HG03378 (cell line): ENCODE measurements around the gene HSCB.
"Not testable (repeated sequence)": the region's sequence is repeated elsewhere in the genome, so short reads cannot be mapped to it uniquely, and the experiment has no call there.

Experiments
- ATAC-seq: cut with Tn5 transposase; IDR thresholded peaks from one replicate; pipeline ENCODE4 v1.9.1; 2021; ENCODE audit warnings: mild to moderate bottlenecking, moderate library complexity; ENCODE audit not compliant: unreplicated experiment

HSCB gene

DNA sequence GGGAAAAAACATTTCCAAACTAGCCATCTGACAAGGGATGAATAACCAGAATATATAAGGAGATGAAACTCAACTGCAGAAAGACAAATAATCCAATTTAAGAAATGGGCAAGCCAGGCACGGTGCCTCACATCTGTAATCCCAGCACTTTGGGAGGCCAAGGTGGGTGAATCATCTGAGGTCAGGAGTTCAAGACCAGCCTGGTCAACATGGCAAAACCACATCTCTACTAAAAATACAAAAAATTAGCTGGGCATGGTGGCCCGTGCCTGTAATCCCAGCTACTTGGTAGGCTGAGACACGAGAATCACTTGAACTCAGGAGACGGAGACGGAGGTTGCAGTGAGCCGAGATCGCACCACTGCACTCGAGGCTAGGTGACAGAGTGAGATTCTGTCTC is 3.0 kb upstream of the HSCB start:
- ATAC-seq = not testable (repeated sequence)

DNA sequence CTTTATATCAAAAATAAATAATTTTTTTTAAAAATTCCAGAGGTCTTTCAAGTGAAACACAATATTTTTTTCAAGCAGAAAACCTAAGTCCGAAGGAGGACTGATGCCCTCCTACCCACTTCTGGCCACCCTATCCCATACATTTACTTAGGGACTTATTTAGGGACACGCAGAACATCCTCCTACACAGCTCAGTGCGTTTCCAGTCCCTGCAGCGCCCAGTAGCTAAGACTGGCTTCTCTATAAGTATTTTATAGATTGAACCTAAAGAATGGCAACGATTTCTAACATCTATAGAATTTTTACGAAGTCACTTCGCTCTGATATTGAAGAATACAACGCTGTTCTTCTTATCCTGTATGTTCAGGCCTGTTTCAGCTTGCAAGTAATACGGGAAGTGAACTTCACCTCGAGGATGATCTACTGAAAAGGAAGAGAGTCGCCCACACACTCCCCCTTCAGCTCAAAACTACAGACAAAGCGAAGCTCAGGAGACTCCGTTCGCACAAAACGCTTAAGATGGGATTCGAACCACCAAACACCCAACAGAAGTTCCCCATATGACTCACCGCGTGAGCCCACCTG is 547 bp upstream of the HSCB start:
- ATAC-seq = no peak

DNA sequence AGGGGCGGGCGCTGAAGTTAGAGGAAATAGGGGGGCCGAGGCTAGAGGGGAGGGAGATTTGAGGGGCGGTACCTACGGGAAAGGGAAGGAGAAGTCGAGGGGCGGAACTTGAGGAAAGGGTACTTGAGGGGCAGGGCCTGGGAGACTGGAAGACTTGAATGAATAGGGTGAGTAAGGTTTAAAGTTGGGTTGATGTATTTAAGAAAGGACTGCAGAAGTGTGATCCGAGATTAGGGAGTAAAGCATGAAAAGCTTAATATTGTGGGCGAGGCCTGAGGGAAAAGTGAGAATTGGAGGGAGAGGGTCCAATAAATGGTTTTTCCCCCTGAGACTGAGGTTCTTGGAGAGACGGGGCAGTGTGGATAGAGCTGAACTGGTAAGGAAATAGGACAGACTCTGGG is 723 bp downstream of the HSCB start:
- ATAC-seq = no peak

DNA sequence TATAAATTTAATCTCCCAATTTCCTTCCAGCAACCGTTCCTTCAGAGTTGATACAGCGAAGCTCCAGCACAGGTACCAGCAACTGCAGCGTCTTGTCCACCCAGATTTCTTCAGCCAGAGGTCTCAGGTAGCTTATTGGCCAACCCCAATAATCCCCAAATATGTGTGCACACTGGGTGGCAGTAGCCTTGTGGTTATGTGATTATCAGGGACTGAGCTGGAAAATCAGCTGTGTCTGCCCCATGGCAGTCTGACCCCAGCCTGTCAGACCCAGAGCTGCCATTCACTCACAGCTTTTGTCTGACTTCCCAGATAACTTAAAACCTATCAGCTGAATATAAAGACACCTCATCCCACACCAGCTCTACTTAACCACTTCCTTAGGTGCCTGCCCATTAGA is 2.0 kb downstream of the HSCB start:
- ATAC-seq = no peak

DNA sequence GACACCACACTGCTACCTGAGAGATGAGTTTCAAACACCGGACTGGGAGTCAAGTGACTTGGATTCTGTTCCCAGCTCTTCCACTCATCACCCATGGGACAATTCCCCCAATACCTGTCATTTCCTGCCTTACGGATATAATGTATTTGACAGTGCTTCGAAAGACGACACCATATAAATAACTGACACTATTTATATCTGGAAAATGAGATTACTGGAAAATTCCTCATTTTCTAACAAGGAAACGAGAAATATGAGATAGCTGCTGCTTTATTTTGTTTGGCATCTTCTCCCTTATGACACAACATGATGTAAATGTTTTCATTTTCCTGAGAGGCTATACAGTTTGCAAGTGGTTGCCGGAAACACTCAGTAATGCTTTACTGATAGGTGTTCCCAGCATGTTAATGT is 8.6 kb downstream of the HSCB start:
- ATAC-seq = no peak

DNA sequence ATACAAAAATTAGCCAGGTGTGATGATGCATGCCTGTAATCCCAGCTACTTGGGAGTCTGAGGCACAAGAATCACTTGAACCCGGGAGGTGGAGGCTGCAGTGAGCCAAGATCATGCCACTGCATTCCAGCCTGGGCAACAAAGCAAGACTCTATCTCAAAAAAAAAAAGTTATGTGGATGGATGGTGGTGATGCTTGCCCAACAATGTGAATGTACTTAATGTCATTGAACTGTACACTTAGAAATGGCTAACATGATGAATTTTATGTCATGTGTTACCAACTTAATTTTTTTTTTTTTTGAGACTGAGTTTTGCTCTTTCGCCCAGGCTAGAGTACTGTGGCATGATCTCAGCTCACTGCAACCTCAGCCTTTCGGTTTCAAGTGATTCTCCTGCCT is 12.7 kb downstream of the HSCB start:
- ATAC-seq = not testable (repeated sequence)

DNA sequence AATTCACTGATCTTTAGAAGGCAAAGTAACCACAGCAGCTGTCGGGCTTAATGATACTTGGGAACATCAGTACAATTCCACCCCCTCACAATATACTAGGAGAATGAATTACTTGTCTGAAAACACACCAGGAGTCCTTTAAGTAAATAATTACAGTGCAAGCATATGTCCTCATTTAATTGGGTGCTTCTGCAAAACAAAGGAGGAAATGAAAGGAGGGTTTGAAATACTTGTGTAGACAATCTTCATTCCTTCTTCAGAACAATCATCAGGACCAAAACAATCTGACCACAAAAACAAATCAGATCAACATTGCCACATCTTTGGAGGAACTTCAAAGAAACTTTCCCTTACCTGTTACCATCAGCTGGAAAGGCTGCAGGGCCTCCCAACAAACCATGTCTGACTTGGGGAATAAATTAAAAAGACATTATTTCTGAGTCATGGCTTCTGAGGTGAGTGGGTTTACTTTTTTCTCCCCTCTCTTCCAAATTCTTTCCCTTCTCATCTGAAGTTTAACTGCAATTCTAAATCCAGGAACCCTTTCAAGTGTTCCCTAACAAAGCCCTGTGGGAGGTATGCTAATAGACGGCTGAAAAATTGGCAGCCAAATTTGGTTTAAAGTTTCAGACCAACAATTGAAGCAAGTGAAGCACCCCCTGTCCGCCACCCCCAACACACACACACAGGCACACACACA is 18.2 kb downstream of the HSCB start:
- no peak for ATAC-seq

DNA sequence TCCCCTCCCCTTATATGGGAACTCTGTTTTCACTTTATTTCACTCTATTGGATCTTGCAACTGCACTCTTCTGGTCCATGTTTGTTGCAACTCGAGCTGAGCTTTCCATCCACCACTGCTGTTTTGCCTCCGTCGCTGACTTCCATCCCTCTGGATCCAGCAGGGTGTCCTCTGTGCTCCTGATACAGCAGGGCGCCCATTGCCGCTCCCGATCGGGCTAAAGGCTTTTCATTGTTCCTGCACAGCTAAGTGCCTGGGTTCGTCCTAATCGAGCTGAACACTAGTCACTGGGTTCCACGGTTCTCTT is 19.6 kb downstream of the HSCB start:
- ATAC-seq = no peak

DNA sequence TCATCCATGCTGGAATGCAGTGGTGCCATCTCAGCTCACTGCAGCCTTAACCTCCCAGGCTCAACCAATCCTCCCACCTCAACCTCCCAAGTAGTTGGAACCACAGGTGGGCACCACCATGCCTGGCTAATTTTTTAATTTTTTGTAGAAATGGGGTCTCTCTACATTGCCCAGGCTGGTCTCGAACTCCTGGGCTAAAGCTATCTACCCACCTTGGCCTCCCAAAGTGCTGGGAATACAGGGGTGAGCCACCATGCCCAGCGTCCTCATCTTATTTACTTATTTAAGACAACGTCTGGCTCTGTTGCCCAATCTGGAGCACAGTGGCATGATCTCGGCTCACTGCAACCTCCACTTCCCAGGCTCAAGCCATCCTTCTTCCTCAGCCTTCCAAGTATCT is 20.2 kb downstream of the HSCB start:
- not testable (repeated sequence) for ATAC-seq

DNA sequence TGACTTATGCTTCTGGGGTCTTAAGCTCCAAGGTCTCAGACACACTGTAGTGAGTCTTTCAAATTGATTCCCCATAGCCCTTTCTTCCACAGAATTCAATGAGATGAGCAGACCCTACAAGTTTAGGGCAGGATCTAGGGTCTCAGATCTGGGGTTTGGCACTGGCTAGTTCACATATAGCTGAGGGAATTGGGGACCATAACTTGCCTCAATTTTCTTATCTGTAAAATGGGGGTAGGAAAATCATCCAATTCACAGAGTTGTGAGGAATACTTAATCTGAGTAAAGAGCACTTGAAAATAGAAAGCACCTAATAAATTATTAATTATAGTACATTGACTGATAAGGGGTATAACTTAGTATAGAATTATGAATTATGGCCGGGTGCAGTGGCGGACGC is 24.8 kb downstream of the HSCB start:
- no peak for ATAC-seq

DNA sequence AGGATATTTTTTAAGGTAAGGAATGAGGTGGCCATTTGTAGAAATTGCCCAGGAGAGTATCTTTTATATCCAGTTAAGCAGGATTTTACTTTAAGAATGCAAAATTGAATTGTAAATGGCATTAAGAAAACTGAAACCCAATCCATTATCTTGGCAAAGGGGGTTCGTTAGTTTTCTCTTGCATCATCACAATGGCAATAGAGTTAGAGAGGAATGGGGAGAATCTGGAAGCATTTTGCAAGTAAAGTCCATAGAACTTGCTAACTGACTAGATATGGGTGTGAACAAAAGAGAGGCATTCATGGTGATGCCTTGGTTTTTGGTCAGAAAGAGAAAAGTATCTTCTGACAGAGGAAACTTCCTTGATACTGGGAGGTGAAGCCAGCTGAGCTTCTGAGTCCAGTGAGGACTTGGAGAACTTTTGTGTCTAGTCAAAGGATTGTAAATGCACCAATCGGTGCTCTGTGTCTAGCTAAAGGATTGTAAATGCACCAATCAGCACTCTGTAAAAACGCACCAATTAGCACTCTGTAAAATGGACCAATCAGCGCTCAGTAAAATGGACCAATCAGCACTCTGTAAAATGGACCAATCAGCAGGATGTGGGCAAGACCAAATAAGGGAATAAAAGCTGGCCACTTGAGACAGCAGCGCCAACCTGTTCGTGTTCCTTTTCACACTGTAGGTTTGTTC is 27.0 kb downstream of the HSCB start:
- no peak for ATAC-seq

DNA sequence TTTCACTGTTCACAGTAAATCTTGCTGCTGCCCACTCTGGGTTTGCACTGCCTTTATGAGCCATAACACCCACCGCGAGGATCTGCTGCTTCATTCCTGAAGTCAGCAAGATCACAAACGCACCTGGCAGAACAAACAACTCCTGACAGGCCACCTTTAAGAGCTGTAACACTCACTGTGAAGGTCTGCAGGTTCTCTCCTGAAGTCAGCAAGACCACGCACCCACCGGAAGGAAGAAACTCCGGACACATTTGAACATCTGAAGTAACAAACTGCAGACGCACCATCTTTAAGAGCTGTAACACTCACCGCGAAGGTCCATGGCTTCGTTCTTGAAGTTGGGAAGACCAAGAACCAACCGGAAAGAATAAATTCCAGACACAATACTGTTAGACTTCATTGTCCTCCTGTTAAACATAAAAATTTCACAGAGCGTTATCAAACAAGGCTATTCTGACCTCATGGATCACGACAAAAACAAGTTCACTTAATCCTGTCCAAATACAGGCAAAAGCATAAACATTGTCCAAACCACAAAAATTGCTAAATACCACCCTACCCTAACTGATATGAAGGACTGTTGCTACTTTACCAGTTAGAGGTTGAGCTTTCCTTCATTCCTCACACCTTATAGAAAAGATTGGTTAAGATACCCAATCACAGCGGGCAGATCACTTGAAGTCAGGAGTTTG is 27.7 kb downstream of the HSCB start:
- no peak for ATAC-seq

DNA sequence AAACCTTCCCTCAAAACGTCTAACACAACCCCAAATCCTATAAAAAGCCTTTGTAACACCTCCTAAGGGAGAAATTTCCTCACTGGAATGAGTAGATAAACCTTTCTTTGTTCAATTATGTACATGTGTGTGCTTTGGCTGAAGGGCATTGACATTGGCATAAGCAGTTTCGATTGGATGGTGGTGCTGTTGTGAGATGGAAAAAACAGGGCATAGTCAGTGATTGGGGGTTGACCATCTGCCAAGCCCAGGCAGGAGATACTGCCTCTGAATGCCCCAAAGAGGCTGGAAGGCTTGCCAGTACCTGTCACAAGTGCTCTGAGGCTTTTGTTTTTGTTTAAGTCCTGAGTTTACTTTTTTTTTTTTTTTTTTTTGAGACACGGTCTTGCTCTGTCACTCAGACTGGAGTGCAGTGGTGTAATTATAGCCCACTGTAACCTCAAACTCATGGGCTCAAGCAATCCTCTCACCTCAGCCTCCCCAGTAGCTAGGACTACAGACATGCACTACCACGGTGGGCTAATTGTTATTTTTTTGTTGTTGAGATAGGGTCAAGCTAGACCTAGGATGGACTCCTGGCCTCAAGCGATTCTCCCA is 29.5 kb downstream of the HSCB start:
- no peak for ATAC-seq

DNA sequence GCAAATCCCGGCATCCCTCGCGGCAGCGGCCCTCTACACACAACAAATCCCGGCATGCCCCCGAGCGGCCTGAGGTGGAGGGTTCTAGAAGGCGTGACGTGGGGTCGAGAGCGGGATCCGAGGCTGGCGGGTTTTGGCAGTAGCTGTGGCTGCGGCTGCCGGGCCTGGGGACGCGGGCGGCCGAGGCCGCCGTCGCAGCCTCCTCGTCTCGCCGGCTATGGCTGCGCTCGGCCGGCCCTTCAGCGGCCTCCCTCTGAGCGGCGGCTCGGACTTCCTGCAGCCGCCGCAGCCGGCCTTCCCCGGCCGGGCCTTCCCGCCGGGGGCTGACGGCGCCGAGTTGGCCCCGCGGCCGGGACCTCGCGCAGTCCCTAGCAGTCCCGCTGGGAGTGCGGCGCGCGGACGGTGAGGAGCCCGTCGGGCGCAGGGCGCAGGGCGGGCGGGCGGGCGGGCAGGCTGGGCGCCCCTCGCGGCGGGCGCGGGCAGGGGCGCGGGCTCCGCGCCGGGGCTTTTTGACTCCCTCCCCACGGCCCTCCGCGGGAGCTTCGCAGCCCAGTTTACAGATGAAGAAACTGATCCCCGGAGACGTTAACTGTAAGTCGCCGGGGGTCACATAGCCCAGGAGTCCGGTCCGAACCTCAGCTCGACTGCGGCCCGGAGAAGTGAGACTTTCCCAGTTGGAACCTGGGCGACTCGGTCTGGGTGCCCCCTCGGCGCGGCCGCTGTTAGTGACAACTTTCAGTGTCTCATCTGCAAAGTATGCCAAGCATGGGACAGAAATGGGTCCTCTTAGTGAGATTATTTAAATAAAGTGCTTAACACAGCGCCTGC is 31.0 kb downstream of the HSCB start, which contains the start of gene CCDC117:
TSS of gene CCDC117 (plus strand) at position 63 of the 828 bp plus-strand sequence. CDS start at position 218, 155 bp downstream.
- ATAC-seq = peak; percentile 78

DNA sequence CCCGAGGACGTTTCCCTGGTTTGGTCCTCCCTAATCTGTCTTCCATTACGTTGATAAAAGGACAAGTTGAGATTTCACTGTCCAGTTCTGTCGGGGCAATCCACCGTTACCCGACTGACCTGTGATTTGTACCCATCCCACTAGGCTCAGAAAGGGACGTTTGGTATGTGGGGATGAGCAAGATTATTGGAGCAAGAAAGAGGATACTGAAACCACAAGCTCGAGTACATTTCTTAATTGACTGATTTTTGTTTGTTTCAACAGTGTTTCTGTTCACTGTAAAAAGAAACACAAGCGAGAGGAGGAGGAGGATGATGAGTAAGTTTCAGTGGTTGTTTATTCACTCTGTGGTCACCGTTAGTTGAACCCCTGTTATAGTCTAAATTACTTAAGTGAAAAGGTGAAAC is 31.6 kb downstream of the HSCB start:
- ATAC-seq = peak; percentile 24

DNA sequence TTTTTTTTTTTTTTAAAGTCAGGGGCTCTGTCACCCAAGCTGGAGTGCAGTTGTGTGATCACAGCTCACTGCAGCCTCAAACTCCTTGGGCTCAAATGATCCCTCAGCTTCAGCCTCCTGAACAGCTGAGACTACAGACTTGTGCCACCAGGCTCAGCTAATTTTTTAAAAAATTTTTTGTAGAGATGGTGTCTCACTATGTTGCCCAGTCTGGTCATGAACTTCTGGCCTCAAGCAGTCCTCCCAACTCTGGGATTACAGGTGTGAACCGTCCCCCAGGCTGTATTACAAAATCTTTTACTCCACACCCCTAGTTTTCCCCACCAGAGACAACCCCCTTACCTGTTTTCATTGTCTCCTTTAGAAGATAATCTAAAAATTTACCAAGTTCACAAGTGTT is 32.5 kb downstream of the HSCB start:
- ATAC-seq = no peak

DNA sequence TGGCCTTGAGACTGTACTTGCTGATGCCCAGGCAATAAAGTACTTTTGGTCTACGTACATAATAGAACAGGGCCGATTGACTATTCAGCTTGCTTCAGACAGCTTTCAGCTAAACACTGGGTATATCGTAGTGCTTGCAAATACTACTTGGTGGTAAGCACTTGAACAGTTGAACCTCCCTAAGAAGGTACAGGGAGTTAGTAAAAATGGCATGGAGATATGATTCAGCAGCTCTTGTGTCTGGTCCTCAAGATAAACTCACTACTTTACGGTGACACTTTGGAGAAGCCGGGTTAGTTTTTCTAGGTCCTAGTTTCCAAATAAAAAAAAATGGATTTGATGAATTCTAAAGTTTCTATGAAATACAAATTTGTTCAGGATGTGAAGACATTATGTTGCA is 38.0 kb downstream of the HSCB start:
- no peak for ATAC-seq

DNA sequence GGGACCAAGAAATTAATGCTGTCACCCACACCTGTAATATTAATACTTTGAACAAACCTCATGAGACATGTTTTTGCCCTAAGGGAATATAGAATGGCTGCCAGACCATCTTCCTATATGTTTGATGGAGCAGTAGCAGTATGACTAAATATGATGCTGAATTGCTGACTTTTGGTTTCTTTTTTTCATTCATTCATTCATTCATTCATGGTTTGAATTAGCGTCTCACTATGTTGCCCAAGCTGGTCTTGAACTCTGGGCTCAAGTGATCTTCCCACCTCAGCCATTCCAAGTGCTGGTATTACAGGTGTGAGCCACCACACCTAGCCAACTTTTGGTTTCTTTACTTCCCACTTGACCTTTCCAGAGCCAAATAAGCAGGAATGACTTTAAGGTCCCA is 38.5 kb downstream of the HSCB start:
- ATAC-seq = no peak

DNA sequence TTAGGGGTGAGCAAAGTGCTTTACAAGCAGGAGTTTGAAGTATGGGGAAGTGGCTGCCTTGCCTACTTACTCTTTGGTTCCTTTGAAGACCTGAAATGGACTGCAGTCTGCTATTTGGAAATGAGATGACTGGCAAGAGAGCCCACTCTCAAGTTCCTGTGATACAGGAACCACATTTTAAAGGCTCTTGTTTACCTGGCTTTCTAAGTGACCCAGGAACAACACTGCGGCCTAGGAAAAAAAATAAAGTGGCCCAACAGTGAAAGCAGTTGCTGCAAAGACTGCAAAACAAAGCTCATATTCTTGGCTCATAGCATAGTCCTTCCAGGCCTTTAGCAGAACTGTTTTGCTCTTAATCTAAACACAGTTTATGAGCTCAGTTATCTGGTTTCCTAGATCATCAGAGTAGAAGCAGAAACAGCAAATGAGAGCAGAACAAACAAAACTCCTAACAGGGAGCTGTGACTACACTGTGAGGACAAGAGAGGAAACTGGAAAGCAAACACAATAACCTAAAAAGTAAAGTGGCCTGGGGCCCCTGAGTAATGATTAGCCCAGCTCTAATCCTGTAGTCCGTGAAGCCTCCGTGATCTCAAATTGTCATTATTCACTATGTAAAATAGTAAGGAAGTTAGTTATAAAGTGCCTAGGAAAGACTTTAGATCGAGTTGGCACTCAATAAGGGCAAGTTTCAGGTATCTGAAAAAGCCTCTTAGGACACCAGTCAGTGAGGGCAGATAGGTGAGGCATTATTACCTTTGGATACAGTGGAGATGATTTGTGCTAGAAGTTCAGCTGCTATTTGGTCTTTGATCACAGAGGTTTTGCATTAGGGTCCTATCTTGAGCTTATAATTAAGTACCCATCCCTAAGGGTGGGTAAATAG is 42.2 kb downstream of the HSCB start:
- ATAC-seq = no peak

DNA sequence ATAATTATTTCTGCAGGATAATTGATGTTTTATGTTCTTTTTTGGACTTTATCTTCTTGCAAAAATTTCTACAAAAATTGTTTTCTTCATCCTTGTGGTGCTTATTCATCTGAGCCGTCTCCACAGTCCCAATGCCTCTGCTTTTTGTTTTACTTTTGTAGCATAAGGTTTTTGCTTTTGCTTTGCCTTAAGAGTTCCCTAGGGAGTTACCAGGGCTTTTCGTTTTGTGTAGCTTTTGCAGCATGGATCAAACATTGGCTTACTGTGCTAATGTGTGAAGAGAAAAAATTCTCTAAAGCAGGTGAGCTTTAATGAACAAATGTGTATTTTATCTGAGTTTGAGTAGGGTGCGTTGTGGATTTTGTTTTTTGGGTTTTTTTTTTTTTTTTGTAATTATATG is 46.8 kb downstream of the HSCB start:
- ATAC-seq = no peak
